Measurements from ENCODE around the gene MARCHF3.
A peak's percentile ranks its signal among the peaks of the same experiment; 100 is the strongest.

DNA sequence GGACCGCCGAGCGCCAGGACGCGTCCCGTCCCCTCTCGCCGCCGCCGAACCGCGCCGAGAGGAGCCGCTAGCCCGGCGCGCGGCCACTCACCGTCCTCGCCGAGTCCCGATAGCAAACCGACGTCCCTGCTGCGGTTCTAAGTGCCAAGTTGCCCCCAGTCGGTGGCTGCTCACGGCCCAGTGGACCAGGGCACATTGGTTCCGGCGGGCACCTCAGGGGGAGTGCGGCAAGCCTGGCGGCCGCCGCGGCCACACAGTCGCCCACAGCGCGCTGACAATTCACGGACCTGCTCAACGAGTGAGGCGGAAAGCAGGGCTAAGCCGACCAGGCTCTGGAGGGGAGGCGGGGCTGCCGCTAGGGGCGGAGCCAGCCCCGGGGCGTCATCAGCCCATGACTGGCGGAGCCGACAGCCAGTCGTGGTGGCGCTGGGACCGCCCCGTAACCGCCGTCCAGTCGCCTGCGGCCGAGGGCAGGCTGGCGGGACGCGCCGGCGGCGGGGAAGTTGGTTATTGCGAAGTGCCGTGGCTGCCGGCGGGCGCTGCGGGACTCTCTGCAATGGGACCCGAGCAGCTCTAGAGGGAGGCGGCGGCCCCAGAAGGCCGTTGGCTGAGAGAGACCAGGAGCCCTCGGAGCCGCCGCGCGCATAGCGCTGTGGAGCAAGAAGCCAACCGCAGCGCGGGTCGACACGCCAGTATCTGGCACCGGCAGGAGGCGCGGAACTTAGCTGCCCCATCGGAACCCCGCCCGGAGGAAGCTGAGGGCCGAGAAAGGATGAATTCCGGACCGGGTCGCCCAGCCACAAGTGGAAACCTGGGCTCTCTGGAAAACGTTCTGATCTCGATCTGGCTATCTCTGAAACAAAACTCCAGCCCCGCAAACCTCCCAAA, at the start of gene MARCHF3:
- TF ChIP-seq FOXA1 (IDR thresholded peaks at IDR 0.05) (no peak), SUZ12 (IDR thresholded peaks at IDR 0.05) (no peak), SP1 (IDR thresholded peaks at IDR 0.05) (no peak), ELF4 (IDR thresholded peaks at IDR 0.05) (no peak), NFRKB (IDR thresholded peaks at IDR 0.05) (no peak), TARDBP (IDR thresholded peaks at IDR 0.05) (no peak), FOXM1 (IDR thresholded peaks at IDR 0.05; ENCODE audit: borderline replicate concordance) (no peak), BHLHE40 (IDR thresholded peaks at IDR 0.05; ENCODE audit: borderline replicate concordance) (no peak), FOXK2 (IDR thresholded peaks at IDR 0.05) (no peak), L3MBTL2 (conservative IDR thresholded peaks at IDR 0.05) (peak; percentile 62), LEF1 (IDR thresholded peaks at IDR 0.05; ENCODE audit: borderline replicate concordance) (no peak), ARNT (IDR thresholded peaks at IDR 0.05) (no peak)
- TF ChIP-seq, protein P1, sequence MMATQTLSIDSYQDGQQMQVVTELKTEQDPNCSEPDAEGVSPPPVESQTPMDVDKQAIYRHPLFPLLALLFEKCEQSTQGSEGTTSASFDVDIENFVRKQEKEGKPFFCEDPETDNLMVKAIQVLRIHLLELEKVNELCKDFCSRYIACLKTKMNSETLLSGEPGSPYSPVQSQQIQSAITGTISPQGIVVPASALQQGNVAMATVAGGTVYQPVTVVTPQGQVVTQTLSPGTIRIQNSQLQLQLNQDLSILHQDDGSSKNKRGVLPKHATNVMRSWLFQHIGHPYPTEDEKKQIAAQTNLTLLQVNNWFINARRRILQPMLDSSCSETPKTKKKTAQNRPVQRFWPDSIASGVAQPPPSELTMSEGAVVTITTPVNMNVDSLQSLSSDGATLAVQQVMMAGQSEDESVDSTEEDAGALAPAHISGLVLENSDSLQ (IDR thresholded peaks at IDR 0.05): peak; percentile 99
